ENCODE data around the gene CHAF1B.

CHAF1B gene

DNA sequence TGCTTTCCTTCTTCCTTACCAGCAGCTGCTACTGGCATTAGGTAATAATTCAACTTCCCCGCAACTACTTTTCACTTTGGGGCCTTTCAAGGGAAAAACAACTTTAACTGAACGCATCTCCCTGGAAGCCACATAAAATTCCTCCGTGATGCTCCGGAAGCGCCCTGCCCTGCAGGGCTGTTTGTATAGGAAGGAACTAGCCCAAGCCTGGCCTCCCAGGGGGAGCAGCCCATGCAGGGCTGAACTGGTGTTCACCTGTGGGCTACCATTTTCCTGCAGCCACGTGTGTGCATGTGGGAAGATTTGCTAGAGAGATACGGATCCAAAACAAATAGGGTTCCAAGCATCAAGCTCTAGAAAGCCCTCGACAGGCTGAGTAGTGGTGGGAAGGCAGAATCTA is 80.3 kb downstream of the CHAF1B start:
- no peak for DNase-seq

DNA sequence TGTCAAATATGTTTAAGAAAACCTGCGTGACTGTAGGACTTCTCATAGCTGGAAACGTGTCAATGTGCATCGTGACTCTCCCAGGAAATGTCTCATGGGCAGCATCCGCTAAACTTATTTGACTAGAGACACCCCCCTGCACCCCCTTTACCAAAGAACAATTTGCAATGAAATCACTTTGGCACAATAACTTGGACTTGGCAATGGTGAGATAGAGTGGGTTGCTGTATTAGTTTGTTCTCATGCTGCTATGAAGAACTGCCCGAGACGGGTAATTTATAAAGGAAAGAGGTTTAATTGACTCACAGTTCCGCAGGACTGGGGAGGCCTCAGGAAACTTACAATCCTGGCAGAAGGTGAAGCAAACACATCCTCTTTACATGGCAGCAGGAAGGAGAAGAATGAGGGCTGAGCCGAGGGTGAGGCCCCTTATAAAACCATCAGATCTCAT is 80.9 kb downstream of the CHAF1B start:
- no peak for DNase-seq
